NCI-H1092 (cell line): ENCODE measurements around the gene ANKRD6.

ENCODE experiments used
- DNase-seq: peaks from one replicate; lab custom pipeline; 2025; lab: John Stamatoyannopoulos, UW

Gene ANKRD6

GRCh38 chr6:89471287-89471867 lies 38.4 kb downstream of the ANKRD6 start:
- no peak for DNase-seq

- no peak for DNase-seq
Observed at GRCh38 chr6:89475101-89475500, 42.1 kb downstream of the ANKRD6 start.

GRCh38 chr6:89475634-89476033 lies 42.7 kb downstream of the ANKRD6 start:
- DNase-seq: no peak

- DNase-seq: no peak
Observed at GRCh38 chr6:89479897-89480296, 46.9 kb downstream of the ANKRD6 start.

GRCh38 chr6:89481695-89482094 lies 48.7 kb downstream of the ANKRD6 start:
- no peak for DNase-seq

- no peak for DNase-seq
Observed at GRCh38 chr6:89482126-89482525, 49.2 kb downstream of the ANKRD6 start.

GRCh38 chr6:89483111-89483720 lies 50.3 kb downstream of the ANKRD6 start:
- no peak for DNase-seq

- no peak for DNase-seq
Observed at GRCh38 chr6:89485320-89485719, 52.4 kb downstream of the ANKRD6 start.

- no peak for DNase-seq
Observed at GRCh38 chr6:89487864-89488263, 54.9 kb downstream of the ANKRD6 start.

- DNase-seq: no peak
Observed at GRCh38 chr6:89488438-89488837, 55.5 kb downstream of the ANKRD6 start.

- no peak for DNase-seq
Observed at GRCh38 chr6:89489078-89489477, 56.1 kb downstream of the ANKRD6 start.

GRCh38 chr6:89492025-89492640 lies 59.2 kb downstream of the ANKRD6 start:
- DNase-seq: peak; percentile 34

- DNase-seq: no peak
Observed at GRCh38 chr6:89494131-89494793, 61.3 kb downstream of the ANKRD6 start.

- no peak for DNase-seq
Observed at GRCh38 chr6:89495961-89496535, 63.1 kb downstream of the ANKRD6 start.

- no peak for DNase-seq
Observed at GRCh38 chr6:89500611-89501010, 67.7 kb downstream of the ANKRD6 start.

- DNase-seq: no peak
Observed at GRCh38 chr6:89501222-89501621, 68.3 kb downstream of the ANKRD6 start.

GRCh38 chr6:89501753-89502152 lies 68.8 kb downstream of the ANKRD6 start:
- DNase-seq: no peak

GRCh38 chr6:89503641-89504040 lies 70.7 kb downstream of the ANKRD6 start:
- no peak for DNase-seq

- DNase-seq: no peak
Observed at GRCh38 chr6:89505847-89506246, 72.9 kb downstream of the ANKRD6 start.

- DNase-seq: no peak
Observed at GRCh38 chr6:89506716-89507617, 74.0 kb downstream of the ANKRD6 start.

GRCh38 chr6:89508755-89509563 lies 76.0 kb downstream of the ANKRD6 start:
- no peak for DNase-seq
